Mesothelial cell of epicardium (in vitro differentiated cells): ENCODE results near the gene CSTB. TPM values are rescaled to one million over a fixed set of nuclear protein-coding genes. Genes with fewer than 3 reads are reported as not detected.

Source experiments
- DNase-seq, 2 experiments: peaks; one replicate each; pipeline ENCODE4 v3.0.0; 2021; ENCODE audit warnings: low spot score in 2 of 2; ENCODE audit not compliant: unreplicated experiment in 2 of 2
- H3K27ac Mint-ChIP-seq: 2 replicates; pipeline ENCODE4 v1.8.0; 2021; ENCODE audit warnings: mixed read lengths
- H3K27me3 Mint-ChIP-seq: 2 replicates; pipeline ENCODE4 v1.8.0; 2021; ENCODE audit warnings: low read depth, mixed read lengths
- H3K36me3 Mint-ChIP-seq: 2 replicates; pipeline ENCODE4 v1.8.0; 2021; ENCODE audit warnings: mixed read lengths
- H3K4me1 Mint-ChIP-seq: 2 replicates; pipeline ENCODE4 v1.8.0; 2021; ENCODE audit warnings: mixed read lengths
- H3K4me3 Mint-ChIP-seq: 2 replicates; pipeline ENCODE4 v1.8.0; 2021; ENCODE audit warnings: mild to moderate bottlenecking, moderate library complexity, mixed read lengths
- H3K9me3 Mint-ChIP-seq: 2 replicates; pipeline ENCODE4 v1.8.0; 2021; ENCODE audit warnings: mixed read lengths
- CTCF ChIP-seq: fragments of 200-600 bp; sonication (generic); IDR thresholded peaks from one replicate; pipeline ENCODE4 v1.5.0; 2021; ENCODE audit warnings: antibody characterized with exemption; ENCODE audit not compliant: unreplicated experiment
- total RNA-seq: library from RNA; stranded (reverse); gene quantifications from 3 replicates; pipeline ENCODE4 v1.2.1, GENCODE V29; 2021

CSTB gene
- total RNA-seq, 1 donor from 2014 or later = 23.3 TPM

- Mint-ChIP-seq H3K9me3 (no peaks in the 10 kb centered on the region), H3K4me3 (no peak overlapping the region), H3K27me3 (no peaks in the 10 kb centered on the region), H3K4me1 (no peaks in the 10 kb centered on the region), H3K27ac (no peak overlapping the region), H3K36me3 (peaks cover 38% of the 10 kb centered on the region)
- no peak for DNase-seq
- TF ChIP-seq CTCF = no peak
Measured at GRCh38 chr21:43801006-43801783, 25.1 kb upstream of the CSTB start.

DNA sequence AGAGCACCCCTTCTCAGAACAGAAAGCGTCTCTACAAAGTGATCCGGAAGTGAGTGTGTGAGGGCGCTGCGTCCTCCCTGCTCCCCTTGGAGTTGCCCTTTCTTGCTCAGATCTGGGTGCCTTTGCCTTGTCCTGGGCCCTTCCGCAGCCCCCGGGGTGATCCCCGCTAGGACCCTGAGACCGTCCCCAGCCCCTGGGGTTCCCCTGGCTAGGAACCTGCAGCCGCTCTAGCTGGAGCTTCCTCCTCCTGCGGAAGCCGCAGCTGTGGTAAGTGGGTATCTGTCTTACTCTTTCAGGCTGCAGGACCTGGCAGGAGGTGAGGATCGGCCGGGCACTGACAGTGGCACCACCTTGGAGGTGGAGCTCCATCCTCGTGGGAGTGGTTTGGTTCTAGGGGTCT lies 24.5 kb upstream of the CSTB start:
- Mint-ChIP-seq H3K9me3 (no peaks in the 10 kb centered on the region), H3K27me3 (no peaks in the 10 kb centered on the region), H3K27ac (no peak overlapping the region), H3K4me3 (no peak overlapping the region), H3K4me1 (no peaks in the 10 kb centered on the region), H3K36me3 (peaks cover 38% of the 10 kb centered on the region)
- TF ChIP-seq CTCF = no peak
- no peak for DNase-seq

GRCh38 chr21:43800124-43800523 lies 24.0 kb upstream of the CSTB start:
- Mint-ChIP-seq H3K4me1 (no peaks in the 10 kb centered on the region), H3K27ac (no peak overlapping the region), H3K4me3 (no peak overlapping the region), H3K9me3 (no peaks in the 10 kb centered on the region), H3K36me3 (peaks cover 40% of the 10 kb centered on the region), H3K27me3 (no peaks in the 10 kb centered on the region)
- TF ChIP-seq CTCF = no peak
- DNase-seq = no peak

GRCh38 chr21:43799301-43799840 lies 23.3 kb upstream of the CSTB start:
- Mint-ChIP-seq H3K36me3 (peaks cover 42% of the 10 kb centered on the region), H3K4me3 (no peak overlapping the region), H3K9me3 (no peaks in the 10 kb centered on the region), H3K27ac (no peak overlapping the region), H3K27me3 (no peaks in the 10 kb centered on the region), H3K4me1 (no peaks in the 10 kb centered on the region)
- TF ChIP-seq CTCF = no peak
- no peak for DNase-seq

DNA sequence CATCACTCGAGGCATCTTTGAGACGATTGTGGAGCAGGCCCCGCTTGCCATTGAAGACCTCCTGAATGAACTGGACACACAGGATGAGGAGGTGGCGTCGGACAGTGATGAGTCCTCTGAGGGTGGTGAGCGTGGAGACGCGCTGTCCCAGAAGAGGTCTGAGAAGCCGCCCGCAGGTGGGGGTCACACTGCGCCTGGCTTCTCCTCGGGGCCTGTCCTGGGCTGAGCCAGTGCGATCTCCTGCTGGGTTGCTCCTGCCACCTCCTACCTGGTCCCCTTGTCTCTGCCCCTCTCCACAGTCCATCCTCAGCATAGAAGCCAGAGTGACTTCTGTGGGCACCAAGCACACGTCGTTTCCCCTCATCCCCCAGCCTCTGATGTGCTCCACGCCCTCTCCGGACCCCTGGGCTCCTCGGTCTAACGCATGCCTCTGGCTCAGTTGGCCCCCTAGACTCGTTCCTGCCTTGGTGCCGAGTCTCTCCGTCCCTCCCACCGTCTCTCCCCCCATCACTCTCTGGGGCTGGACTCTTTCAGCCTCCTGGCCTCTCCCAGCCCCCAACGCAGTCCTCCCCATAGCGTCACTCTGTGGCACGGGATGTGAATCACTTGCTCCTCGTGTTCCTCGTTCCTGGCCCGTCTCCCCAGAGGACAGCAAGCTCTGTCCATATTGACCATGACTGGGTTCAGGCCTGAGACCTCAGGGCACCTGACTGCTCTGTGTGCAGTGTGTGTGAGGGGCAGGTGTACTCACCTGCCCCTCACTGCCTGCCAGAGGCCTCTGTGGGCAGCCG lies 22.0 kb upstream of the CSTB start:
- Mint-ChIP-seq H3K27me3 (no peaks in the 10 kb centered on the region), H3K4me1 (no peaks in the 10 kb centered on the region), H3K9me3 (no peaks in the 10 kb centered on the region), H3K4me3 (no peak overlapping the region), H3K27ac (no peak overlapping the region), H3K36me3 (peaks cover 37% of the 10 kb centered on the region)
- TF ChIP-seq CTCF = no peak
- DNase-seq = no peak
